Measurements from ENCODE around the gene CENPX.
A peak's percentile ranks its signal among the peaks of the same experiment; 100 is the strongest.
"Not testable (repeated sequence)": the region's sequence is repeated elsewhere in the genome, so short reads cannot be mapped to it uniquely, and the experiment has no call there.

CENPX gene

DNA sequence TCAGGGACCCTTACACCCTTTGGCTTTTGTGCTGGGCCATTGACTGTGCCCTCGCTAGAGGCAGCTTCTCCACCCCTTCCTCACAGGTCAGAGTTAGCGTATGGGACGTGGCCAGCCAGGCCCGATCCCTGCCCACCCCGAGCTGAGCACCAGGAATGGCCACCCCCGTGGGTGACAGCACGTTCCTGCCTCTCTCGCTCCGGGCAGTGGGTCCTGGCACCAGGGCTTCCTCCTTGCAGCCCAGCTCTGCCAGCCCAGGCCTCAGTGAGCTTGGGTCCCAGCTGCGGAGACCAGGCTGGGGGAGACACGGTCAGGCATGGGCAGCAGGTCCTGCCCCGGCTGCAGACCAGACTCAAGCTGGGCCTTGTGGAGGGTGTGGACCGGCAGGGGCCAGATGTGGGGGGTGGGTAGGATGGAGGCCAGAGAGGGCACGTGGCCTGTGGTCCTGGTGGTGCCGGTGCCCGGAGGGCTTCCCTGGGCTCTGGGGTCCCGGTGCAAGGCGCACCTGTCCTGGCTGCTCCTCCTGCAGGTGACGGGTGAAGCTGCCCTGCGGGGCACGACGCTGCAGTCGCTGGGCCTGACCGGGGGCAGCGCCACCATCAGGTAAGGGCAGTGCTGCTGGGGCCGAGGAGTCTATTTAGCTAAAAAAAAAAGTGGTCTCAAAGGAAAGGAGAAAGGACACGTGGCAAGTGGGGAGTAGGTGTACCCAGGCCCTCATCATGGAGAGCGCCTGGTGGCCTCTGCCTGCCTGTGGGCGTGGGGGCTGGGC is 27.0 kb downstream of the CENPX start:
- DNase-seq, result no peak

DNA sequence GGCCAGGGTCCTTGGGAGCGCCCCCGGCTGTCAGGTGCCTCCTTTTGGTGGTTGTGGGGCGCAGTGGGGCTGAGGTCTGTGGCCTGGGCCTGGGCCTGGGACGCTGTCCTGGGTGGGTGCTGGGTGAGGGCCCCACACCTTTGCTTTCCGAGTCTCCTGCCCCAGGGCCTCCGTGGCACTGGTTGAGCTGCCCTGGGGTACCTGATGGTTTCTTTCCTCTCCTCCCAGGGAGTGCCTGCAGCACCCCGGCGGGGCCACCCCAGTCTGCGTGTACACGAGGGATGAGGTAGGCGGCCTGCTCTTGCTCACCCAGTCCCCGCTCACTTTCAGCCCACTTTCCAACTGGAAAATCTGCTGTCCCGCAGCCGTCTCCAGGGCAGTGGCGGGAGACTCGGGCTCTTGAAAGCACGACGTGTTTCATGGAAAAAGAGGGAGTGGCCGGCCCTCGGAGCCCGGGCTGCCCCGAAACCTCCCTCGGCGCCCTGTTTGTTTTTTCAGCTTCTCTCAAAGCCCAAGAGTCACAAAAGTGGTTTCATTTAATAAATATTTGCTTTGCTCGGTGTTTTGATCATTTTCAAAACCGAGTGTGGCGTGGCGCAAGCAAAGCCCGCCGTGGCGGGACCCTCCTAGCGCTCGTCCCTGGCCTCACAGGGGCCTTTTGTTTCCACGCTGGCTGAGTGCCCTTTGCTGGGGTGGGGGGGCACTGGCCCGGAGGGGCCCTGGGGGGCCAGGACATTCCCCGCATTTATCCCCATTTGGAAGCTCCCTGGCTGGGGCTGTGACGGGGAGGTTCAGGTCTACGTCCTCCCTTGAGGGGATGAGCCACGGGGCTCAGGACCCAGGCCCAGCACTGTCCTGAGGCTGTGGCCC is 27.9 kb downstream of the CENPX start:
- DNase-seq, result no peak

DNA sequence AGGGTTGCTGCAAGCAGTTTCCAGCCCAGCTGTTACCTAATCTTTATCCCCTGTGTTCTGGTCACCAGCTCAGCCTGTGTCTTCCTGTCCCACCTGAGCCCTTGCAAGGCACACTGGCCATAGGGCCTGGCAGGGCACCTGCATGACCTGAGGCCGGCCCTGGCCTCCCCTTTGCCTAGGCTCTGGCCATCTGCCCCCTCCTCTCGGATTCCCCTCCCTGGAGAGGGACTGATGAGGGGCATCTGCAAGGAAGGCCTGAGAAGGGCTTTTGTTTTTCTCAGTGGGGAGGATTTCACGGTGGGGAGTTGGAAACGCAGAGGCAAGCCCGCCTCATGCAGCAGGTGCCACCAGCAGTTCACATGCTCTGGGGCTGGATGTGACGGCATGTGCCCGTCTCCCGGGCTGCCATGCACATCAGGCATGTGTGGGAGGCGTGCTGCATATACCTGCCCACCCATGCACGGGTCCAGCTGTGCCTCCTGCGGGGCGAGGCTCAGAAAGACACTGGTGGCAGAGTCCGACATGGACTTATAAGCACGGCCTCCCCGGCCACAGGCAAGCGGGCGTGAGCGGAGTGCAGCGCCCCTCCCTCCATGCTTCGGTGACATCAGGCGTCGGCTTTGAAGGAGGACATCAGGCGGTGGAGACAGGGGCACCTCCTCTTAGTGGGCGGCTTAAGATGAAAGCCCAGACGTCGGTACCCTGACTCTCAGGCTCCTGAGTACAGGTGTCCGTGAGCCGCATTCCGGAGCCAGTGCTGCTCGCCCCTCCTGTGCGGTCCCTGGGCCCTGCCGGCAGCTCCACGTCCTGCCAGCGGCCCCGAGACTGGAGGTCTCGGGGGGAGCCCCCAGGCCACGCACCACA is 28.7 kb downstream of the CENPX start:
- DNase-seq, result no peak

DNA sequence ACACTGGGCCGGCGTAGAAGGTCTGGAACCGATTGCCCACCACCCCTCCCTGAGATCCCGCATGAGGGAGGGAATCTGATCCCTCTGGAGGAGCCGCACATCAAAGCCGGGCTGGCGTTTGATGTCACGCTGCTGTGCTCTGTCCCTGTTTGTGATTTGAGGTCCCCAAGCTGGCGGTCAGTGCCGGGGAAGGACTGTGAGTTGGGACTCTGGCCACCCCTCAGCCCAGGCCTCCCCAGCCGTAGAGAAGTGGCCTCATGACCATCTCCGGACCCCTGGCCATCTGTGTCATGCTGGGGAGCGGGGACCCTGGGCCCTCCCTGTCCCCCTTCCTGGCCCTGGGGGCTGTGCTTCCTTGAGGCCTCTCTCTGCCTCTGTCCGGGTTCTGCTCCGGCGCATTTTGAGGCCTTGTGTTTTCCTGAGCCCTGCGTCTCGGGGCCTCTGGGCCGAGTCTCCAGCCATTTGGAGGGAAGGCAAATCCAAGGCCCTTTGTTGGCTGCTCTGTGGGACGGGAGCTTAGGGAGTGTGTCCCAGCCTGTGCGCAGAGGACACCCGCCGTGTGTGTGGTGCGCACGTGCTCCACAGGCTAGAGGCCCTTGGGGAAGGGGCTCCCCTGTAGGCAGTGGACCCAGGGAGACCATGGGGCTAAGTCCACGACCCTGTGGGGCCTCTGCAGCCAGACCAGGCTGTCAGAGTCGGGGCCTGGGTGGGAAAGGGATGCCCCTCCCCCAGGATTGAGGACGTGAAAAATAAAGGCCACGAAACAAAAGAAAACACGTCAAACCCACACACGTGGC is 30.2 kb downstream of the CENPX start:
- no peak for DNase-seq

DNA sequence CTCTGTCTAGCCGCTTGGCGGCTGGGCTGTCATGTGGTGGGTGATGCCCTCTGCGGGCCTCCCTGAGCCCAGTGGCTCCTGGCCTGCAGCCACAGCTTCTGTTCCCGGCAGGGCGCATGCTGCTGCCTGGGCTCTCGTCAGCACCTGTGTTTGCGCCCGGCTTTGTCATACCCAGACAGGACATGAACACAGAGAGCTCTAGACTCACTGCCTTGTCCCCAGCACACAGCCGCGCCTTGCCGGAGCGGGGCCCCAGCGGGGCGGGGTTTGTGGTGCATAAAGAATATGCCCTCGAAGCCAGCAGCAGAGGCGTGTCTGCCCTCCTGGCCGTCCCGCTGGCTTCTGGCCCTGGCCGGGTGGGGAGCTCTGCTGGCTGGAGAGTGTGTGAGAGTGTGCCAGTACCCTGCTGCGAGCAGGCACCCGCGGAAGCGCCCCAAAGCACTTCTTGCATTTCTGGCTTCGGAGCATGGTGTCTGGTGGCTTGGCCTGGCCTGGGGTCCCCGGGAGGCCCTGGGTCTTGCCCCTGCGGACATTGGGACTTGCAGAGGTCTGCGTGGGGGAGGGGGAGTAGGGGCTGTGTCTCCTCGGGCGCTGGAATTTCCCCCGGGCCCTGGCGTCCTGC is 30.9 kb downstream of the CENPX start:
- peak; percentile 59 for DNase-seq

DNA sequence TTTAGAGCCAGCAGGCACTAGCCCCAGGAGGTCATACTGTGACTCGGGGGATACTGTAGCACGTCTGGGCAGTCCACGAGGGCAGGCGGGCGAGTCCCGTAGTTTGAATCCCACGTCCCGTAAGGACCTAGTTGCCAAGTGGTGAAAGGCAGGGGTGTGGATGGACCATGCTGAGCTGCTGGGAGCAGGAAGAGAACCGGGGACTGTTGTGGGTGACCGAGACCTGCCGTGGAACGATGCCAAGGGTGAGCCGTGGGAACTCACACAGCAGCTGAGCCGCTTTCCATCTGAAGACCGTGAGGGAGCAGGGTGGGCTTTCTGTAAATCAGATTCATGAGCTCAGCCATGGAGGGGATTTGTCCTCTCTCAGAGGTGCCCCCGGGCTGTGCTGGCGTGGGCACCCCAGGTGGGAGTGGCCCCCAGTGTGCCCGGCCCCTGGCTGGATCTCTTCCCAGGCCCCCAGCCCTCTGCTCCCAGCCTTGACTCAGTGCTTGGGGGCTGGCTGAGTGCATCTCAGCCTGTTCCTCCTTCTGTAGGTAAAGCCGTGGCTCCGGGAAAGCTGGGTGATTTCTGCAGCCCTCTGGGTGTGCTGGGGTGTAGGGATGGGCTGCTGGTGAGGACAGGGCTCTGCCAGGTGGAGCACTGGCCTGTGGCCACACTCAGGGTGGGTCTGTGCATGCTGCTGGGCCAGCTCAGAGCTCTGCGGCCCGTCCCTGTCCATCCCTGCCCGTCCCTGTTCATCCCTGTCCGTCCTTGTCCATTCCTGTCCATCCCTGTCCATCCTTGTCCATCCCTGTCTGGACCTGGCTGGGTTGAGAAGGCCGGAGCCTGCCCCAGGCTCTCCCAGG is 31.6 kb downstream of the CENPX start:
- DNase-seq, result no peak

DNA sequence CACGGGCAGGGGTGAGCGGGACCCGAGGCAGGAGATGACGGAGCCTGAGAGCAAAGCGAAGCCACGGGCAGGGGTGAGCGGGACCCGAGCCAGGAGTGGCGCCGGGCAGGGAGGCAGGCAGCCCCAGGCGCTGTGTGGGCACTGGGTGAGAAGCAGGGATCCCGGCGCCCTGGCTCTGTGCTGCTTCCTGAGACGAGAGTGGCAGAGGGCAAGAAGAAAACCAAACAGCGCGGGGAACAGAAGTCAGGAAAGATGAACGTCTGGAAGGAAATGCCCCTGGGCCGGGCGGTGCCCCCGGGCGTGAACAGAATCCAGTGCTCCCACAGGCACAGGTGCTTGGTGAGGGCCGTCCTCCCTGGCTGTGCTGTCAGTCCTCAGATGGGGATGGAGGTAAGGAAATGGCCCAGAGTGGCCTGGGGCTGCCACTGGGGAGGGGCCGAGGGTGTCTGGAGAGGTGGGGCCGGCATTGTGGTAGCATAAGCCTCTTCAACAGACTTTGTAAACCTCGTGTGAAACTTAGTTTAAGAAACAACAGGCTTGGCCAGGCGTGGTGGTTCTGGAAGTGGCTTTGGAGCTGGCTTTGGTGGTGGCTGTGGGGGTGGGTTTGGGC is 35.4 kb downstream of the CENPX start:
- DNase-seq, result no peak

DNA sequence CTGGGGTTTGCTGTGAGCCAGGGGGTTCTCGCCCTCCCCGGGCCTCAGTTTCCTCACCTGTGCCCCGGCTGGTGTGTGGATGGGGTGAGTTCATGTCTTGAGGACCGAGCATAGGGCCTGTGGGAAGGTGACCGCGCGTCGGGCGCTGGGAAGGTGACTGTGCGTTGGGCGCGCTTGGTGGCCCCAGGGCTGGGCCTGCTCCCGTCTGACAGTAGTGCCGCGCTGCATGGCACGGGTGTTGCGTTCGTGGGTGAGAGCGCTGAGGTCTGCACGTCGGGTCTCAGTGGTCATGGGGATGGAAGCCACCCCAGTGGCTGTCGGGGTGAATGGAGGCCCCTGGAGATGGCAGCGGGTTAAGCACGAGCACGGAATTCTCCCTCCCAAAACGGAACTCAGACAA is 36.1 kb downstream of the CENPX start:
- no peak for DNase-seq

DNA sequence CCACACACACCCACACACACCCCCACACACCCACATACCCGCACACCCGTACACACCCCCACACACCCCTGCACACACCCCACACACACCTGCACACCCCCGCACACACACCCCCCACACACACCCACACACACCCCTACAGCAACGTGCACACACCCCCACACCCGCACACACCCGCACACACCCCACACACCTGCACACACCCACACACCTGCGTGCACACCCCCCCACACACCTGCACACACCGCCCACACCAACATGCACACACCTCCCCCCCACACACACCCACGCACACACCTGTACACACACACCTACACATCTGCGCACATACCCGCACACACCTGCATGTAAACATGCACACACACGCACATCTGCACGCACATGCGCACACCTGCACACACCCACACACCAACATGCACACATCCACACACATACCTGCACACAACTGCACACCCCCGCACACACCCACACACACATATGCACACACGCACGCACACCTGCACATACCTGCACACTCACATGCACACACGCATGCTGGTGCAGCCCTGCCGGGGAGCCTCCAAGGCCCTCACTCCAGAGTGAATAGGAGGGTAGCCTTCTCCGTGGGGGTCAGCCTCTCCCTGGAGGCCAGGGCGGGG is 37.8 kb downstream of the CENPX start:
- no peak for DNase-seq

DNA sequence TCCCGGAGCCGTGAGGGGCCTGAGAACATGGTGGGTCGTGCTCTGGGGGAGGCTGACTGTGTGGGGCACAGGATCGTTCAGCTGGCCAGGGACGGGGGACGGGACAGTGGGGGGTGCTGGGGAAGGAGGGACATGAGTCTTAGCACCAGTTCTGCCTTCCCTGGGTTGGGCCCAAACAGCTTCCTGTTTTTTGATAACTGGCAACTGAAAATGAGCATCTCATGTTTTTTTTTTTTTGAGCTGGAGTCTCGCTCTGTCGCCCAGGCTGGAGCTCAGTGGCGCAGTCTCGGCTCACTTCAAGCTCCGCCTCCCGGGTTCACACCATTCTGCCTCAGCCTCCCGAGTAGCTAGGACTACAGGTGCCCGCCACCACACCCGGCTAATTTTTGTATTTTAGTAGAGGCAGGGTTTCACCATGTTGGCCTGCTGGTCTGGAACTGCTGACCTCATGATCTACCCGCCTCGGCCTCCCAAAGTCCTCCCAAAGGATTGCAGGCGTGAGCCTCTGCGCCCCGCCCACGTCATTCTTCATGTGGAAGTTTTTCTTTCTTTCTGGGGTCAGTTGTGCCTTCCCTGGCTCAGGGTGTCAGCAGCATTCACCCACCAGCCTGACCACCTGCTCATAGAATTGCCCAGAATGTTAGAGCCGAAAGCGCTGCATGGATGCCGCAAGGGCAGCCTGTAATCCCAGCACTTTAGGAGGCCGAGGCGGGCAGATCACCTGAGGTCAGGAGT is 38.9 kb downstream of the CENPX start:
- DNase-seq, result no peak

DNA sequence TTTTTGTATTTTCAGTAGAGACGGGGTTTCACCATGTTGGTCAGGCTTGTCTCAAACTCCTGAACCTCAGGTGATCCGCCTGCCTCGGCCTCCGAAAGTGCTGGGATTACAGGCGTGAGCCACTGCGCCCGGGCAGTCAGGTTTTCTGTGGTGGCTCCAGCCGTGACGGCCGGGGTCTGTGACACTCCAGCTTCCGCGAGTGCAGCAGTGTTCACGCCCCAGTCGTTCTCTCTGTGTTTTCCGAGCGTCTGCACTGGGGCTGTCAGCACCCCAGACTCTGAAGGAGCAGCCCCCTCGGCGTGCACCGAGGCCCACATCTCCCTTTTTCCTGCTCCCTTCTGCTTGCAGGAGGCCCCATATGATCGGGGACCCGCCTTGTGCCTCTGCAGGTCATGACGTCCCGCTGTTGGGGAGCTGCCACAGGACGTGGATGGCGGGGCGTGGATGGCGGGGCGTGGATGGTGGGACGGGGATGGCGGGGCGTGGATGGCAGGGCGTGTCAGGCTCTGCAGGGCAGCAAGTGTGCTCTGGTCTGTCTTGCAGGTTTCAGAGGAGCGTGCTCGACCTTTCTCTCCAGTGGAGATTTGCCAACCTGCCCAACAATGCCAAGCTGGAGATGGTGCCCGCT is 39.6 kb downstream of the CENPX start:
- no peak for DNase-seq

DNA sequence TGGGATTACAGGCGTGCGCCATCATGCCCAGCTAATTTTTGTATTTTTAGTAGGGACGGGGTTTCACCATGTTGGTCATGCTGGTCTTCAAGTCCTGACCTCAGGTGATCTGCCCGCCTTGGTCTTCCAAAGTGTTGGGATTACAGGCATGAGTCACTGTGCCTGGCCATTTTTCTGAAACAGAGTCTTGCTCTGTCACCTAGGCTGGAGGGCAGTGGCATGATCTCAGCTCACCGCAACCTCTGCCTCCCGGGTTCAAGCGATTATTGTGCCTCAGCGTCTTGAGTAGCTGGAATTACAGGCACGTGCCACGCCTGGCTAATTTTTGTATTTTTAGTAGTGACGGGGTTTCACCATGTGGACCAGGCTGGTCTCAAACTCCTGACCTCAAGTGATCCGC is 41.2 kb downstream of the CENPX start:
- DNase-seq, result not testable (repeated sequence)

DNA sequence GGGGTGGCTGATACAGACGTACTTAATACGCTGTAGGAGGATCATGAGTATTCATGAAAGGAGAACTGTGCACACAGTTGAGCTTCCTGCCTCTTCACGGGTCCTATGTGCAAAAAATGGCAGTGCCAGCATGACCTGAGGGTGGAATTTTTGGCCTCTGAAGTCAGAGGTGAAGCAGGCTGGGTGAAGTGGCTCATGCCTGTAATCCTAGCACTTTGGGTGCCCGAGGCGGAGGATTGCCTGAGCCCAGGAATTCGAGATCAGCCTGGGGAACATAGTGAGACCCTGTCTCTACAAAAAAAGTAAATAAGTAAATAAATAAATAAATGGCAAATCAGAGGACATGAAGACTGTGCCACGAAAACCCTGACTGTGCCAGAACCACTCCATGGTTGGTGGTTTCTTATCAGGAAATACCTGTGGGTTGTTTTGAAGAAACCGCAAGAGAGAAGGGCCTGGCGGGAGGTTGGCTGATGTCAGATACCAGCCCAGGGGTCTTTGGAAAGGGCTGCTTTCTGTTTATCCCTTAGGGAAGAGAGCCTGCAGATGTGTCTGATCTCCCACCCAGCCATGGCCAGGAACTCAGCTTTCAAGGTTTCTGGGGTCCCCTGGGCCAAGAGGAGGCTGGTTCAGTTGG is 41.9 kb downstream of the CENPX start:
- peak; percentile 16 for DNase-seq

DNA sequence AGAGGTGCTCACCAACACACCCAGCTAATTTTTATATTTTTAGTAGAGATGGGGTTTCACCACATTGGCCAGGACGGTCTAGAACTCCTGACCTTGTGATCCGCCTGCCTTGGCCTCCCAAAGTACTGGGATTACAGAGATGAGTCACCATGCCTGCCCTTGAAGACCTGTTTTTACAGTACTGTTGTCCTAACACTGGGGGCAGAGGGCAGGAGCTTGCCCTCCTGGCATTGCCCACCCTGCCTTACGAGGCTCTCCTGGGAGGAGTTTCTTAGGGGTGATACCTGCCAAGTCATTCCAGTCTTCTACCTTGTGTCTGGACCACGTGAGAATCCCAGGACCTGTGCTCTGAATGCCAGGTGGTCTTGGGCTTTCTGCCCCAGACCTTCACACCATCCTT is 42.6 kb downstream of the CENPX start:
- no peak for DNase-seq

DNA sequence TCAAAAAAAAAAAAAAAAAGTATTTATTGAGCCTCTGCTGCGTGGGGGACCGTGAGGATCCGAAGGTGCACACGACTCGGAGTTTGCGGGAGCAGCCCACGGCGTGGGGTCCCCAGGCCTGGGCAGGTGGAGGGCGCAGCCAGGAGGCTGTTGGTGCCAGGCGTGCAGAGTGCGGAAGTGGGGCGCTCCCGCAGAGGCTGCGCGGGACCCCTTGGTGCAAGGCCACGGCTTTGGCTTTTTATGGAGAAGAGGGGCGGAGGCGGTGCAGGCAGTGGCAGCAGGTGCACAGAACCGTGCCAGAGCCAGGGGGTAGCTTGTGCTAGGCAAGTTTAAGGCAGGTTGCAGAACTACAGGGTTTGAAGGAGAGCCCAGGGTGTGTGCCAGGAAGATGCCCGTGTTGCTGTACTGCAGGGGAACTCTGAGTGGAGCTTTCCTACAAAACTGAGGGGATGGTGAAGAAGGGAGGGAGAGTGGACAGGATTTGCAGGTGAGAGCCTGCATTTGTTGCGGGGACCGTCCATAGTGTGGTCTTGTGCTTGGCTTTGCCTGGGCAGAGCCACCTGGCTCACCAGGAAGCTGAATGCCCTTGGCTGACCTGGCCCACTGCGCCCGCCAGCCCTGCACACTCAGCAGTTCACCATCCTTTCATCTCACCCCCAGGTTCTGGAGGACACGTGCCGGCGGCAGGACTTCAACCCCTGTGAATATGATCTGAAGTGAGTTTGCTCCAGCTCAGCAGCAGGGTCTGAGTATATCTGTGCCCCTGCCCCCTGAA is 44.0 kb downstream of the CENPX start:
- DNase-seq, result no peak

DNA sequence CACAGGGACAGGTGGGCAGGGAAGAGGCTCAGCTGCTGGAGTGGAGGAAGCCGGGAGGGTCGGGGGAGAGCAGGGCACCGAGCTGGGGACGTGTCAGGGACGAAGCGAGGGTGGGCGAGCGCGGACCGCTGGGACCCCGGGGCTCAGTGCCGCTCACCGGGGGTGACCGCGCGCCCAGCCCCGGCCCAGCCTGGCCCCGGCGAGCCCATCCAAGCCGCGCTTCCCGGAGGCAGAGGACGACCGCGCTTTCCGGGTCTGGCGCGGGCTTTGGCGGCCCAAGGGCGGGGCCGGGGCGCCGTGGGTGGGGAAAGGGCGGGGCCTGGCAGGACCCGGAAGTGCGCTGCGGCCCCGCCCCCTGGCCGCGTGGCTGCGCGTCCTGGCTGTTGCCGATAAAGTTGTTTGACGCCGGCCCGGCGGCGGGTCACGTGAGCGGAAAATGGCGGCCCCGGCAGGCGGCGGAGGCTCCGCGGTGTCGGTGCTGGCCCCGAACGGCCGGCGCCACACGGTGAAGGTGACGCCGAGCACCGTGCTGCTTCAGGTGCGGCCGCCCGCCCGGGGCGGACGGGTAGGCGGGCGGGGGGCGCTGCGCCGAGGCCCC is 45.4 kb downstream of the CENPX start, which contains the start of gene ASPSCR1:
Gene ASPSCR1 (plus strand): TSS at position 419 of the 598 bp plus-strand sequence. CDS start 18 bp downstream, at position 437.
- peak; percentile 55 for DNase-seq

Measured in DMS79 treated with DMSO at 0.1 percent for 48 hours (cell line).